Measurements from ENCODE around the gene DYSF.

DYSF gene

GRCh38 chr2:71589763-71590162, 136.4 kb downstream of the DYSF start:
- TF ChIP-seq POLR2A (IDR thresholded peaks at IDR 0.05; ENCODE audit: low read depth, low read length) (no peak), POLR2AphosphoS5 (IDR thresholded peaks at IDR 0.05; ENCODE audit: low read depth, low read length) (no peak), TAF1 (IDR thresholded peaks at IDR 0.05; ENCODE audit: borderline replicate concordance, low read depth, low read length) (no peak)
- FAIRE-seq, result no peak
- DNase-seq (ENCODE audit: insufficient read length), result no peak

GRCh38 chr2:71591044-71591443, 137.7 kb downstream of the DYSF start:
- TF ChIP-seq POLR2A (IDR thresholded peaks at IDR 0.05; ENCODE audit: low read depth, low read length), result no peak
- TF ChIP-seq POLR2AphosphoS5 (IDR thresholded peaks at IDR 0.05; ENCODE audit: low read depth, low read length), result no peak
- no peak for TF ChIP-seq TAF1 (IDR thresholded peaks at IDR 0.05; ENCODE audit: borderline replicate concordance, low read depth, low read length)
- FAIRE-seq, result no peak
- DNase-seq (ENCODE audit: insufficient read length), result no peak

- FAIRE-seq (no peak), DNase-seq (ENCODE audit: insufficient read length) (no peak)
Measured at GRCh38 chr2:71592181-71592711, 138.9 kb downstream of the DYSF start.

GRCh38 chr2:71595569-71595968, 142.2 kb downstream of the DYSF start:
- FAIRE-seq (no peak), DNase-seq (ENCODE audit: insufficient read length) (no peak)
- no peak for TF ChIP-seq TAF1 (IDR thresholded peaks at IDR 0.05; ENCODE audit: borderline replicate concordance, low read depth, low read length)
- no peak for TF ChIP-seq POLR2A (IDR thresholded peaks at IDR 0.05; ENCODE audit: low read depth, low read length)
- TF ChIP-seq POLR2AphosphoS5 (IDR thresholded peaks at IDR 0.05; ENCODE audit: low read depth, low read length), result no peak

More at GRCh38 chr2:71592181-71592711, 138.9 kb downstream of the DYSF start:
- TF ChIP-seq POLR2A (IDR thresholded peaks at IDR 0.05; ENCODE audit: low read depth, low read length) (no peak), POLR2AphosphoS5 (IDR thresholded peaks at IDR 0.05; ENCODE audit: low read depth, low read length) (no peak), TAF1 (IDR thresholded peaks at IDR 0.05; ENCODE audit: borderline replicate concordance, low read depth, low read length) (no peak)

- FAIRE-seq (no peak), DNase-seq (ENCODE audit: insufficient read length) (no peak)
- no peak for TF ChIP-seq TAF1 (IDR thresholded peaks at IDR 0.05; ENCODE audit: borderline replicate concordance, low read depth, low read length)
- TF ChIP-seq POLR2A (IDR thresholded peaks at IDR 0.05; ENCODE audit: low read depth, low read length), result no peak
Measured at GRCh38 chr2:71596011-71596410, 142.7 kb downstream of the DYSF start.

GRCh38 chr2:71597756-71598155, 144.4 kb downstream of the DYSF start:
- no peak for TF ChIP-seq POLR2AphosphoS5 (IDR thresholded peaks at IDR 0.05; ENCODE audit: low read depth, low read length)
- TF ChIP-seq POLR2A (IDR thresholded peaks at IDR 0.05; ENCODE audit: low read depth, low read length), result no peak
- no peak for TF ChIP-seq TAF1 (IDR thresholded peaks at IDR 0.05; ENCODE audit: borderline replicate concordance, low read depth, low read length)
- DNase-seq (ENCODE audit: insufficient read length), result no peak
- no peak for FAIRE-seq

- FAIRE-seq (no peak), DNase-seq (ENCODE audit: insufficient read length) (no peak)
- TF ChIP-seq TAF1 (IDR thresholded peaks at IDR 0.05; ENCODE audit: borderline replicate concordance, low read depth, low read length), result no peak
- TF ChIP-seq POLR2A (IDR thresholded peaks at IDR 0.05; ENCODE audit: low read depth, low read length), result no peak
- TF ChIP-seq POLR2AphosphoS5 (IDR thresholded peaks at IDR 0.05; ENCODE audit: low read depth, low read length), result no peak
Measured at GRCh38 chr2:71598526-71598925, 145.2 kb downstream of the DYSF start.

- DNase-seq (ENCODE audit: insufficient read length), result no peak
- no peak for FAIRE-seq
- no peak for TF ChIP-seq POLR2A (IDR thresholded peaks at IDR 0.05; ENCODE audit: low read depth, low read length)
- TF ChIP-seq POLR2AphosphoS5 (IDR thresholded peaks at IDR 0.05; ENCODE audit: low read depth, low read length), result no peak
- no peak for TF ChIP-seq TAF1 (IDR thresholded peaks at IDR 0.05; ENCODE audit: borderline replicate concordance, low read depth, low read length)
Measured at GRCh38 chr2:71599038-71599437, 145.7 kb downstream of the DYSF start.

GRCh38 chr2:71599646-71600236, 146.4 kb downstream of the DYSF start:
- DNase-seq (ENCODE audit: insufficient read length), result no peak
- no peak for FAIRE-seq
- TF ChIP-seq POLR2A (IDR thresholded peaks at IDR 0.05; ENCODE audit: low read depth, low read length) (no peak), POLR2AphosphoS5 (IDR thresholded peaks at IDR 0.05; ENCODE audit: low read depth, low read length) (no peak), TAF1 (IDR thresholded peaks at IDR 0.05; ENCODE audit: borderline replicate concordance, low read depth, low read length) (no peak)

GRCh38 chr2:71600555-71600954, 147.2 kb downstream of the DYSF start:
- FAIRE-seq (no peak), DNase-seq (ENCODE audit: insufficient read length) (no peak)
- TF ChIP-seq POLR2AphosphoS5 (IDR thresholded peaks at IDR 0.05; ENCODE audit: low read depth, low read length) (no peak), POLR2A (IDR thresholded peaks at IDR 0.05; ENCODE audit: low read depth, low read length) (no peak), TAF1 (IDR thresholded peaks at IDR 0.05; ENCODE audit: borderline replicate concordance, low read depth, low read length) (no peak)

GRCh38 chr2:71601136-71602114, 148.1 kb downstream of the DYSF start:
- TF ChIP-seq POLR2AphosphoS5 (IDR thresholded peaks at IDR 0.05; ENCODE audit: low read depth, low read length) (no peak), POLR2A (IDR thresholded peaks at IDR 0.05; ENCODE audit: low read depth, low read length) (no peak)
- FAIRE-seq (no peak), DNase-seq (ENCODE audit: insufficient read length) (no peak)

- TF ChIP-seq TAF1 (IDR thresholded peaks at IDR 0.05; ENCODE audit: borderline replicate concordance, low read depth, low read length) (no peak), POLR2AphosphoS5 (IDR thresholded peaks at IDR 0.05; ENCODE audit: low read depth, low read length) (no peak), POLR2A (IDR thresholded peaks at IDR 0.05; ENCODE audit: low read depth, low read length) (no peak)
- no peak for DNase-seq (ENCODE audit: insufficient read length)
- no peak for FAIRE-seq
Measured at GRCh38 chr2:71602115-71602495, 148.7 kb downstream of the DYSF start.
